Neuron (in vitro differentiated cells): ENCODE measurements around the gene RELL1.

Source experiments
- H2AFZ ChIP-seq: one replicate; pipeline ENCODE4 v1.6.1; 2013; ENCODE audit warnings: low read depth, mild to moderate bottlenecking, inconsistent platforms, low read length, moderate library complexity
- H3K27me3 ChIP-seq: one replicate; pipeline ENCODE4 v1.6.1; 2013; ENCODE audit warnings: low read length; ENCODE audit not compliant: insufficient read depth
- H3K36me3 ChIP-seq: one replicate; pipeline ENCODE4 v1.6.1; 2013; ENCODE audit warnings: low read length; ENCODE audit not compliant: insufficient read depth
- H3K4me1 ChIP-seq: one replicate; pipeline ENCODE4 v1.6.1; 2013; ENCODE audit warnings: low read length; ENCODE audit not compliant: insufficient read depth
- H3K4me3 ChIP-seq: 2 replicates; pipeline ENCODE4 v1.5.1; 2013; ENCODE audit warnings: mild to moderate bottlenecking, low read length, moderate library complexity
- H3K9me3 ChIP-seq: one replicate; pipeline ENCODE4 v1.6.1; 2013; ENCODE audit warnings: low read length

Gene RELL1

DNA sequence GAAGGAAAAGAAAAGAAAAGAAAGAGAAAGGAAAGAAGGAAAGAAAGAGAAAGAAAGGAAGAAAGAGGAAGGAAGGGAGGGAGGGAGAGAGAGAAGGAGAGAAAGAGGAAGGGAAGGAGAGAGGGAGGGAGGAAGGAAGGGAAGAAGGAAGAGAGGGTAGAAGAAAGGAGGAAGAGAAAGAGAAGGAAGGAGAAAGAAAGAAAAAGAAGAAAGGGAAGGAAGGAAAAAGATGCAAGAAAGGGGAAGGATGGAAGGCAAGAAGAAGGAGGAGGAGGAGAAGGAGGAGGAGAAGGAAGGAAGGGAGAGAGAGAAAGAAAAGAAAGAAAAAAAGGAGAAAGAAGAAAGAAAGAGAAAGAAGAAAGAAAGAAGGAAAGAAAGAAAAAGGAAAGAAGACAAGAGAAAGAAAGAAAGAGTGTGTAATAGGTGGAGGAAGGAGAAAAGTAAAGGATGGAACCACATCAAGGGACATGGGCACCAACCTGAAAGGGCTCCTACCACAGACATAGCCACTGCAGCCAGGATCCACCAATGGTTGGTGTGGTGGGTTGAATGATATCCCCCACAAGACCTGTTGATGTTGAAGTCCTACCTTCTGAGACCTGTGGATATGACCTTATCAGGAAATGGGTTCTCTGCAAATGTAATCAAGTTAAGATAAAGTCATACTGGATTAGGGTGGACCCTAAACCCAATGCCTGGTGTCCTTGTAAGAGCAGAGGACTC is 80.2 kb downstream of the RELL1 start:
- Histone ChIP-seq H3K4me3 (no peak overlapping the region), H2AFZ (no peak overlapping the region), H3K9me3 (peaks cover 4% of the 10 kb centered on the region), H3K27me3 (no peaks in the 10 kb centered on the region), H3K36me3 (no peaks in the 10 kb centered on the region), H3K4me1 (no peaks in the 10 kb centered on the region)

DNA sequence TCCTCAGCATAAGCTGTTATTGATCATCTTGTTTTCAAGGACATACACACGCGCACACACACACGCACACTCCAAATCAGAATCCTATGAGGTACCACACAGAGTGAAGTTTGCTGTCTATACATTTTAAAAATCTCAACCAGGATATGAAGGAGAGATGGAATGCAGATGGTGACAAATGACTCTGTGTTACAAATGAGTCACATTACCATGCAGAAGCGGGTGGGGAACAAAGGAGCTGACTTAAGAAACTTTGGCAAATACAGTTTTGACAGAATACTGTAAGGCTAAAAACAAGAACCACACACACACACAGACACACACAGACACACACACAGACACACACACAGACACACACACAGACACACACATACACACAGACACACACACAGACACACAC is 81.7 kb downstream of the RELL1 start:
- Histone ChIP-seq H3K9me3 (peaks cover 2% of the 10 kb centered on the region), H3K27me3 (no peaks in the 10 kb centered on the region), H2AFZ (no peak overlapping the region), H3K36me3 (no peaks in the 10 kb centered on the region), H3K4me3 (no peak overlapping the region), H3K4me1 (no peaks in the 10 kb centered on the region)

DNA sequence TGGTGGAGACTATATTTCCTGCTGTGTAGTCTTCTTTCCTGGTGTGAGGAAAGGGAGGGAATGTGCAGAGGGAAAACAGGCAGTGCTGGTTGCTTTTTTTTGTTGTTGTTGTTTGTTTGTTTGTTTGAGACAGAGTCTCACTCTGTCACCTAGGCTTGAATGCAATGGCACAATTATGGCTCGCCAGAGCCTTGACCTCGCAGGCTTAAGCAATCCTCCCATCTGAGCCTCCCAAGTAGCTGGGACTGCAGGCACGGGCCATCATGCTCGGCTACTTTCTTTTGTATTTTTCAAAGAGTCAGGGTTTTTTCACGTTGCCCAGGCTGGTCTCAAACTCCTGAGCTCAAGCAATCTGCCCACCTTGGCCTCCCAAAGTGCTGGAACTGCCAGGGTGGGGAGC is 82.5 kb downstream of the RELL1 start:
- Histone ChIP-seq H3K4me1 (no peaks in the 10 kb centered on the region), H3K36me3 (no peaks in the 10 kb centered on the region), H3K9me3 (peaks cover 1% of the 10 kb centered on the region), H3K27me3 (no peaks in the 10 kb centered on the region), H2AFZ (no peak overlapping the region), H3K4me3 (no peak overlapping the region)

DNA sequence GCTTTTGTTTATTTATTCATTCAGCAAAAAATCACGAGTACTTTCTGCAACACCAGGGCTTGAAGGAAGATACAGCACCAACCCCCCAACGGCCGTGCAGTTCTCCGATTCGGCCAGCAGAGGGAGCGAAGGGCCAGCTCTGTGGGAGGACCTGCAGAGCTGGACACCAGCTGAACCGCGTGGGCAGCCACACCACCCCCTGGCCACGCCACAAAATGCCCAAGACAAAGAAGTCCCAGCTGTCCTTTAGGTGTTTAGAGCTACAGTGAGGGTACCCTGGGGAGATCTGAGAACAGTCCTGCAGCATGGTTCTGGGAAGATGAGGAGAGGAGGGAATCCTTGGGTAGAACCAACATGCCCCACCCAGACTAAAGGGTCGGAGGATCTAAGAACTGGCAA is 83.1 kb downstream of the RELL1 start:
- Histone ChIP-seq H3K27me3 (no peaks in the 10 kb centered on the region), H3K36me3 (no peaks in the 10 kb centered on the region), H3K4me3 (no peak overlapping the region), H2AFZ (no peak overlapping the region), H3K9me3 (no peaks in the 10 kb centered on the region), H3K4me1 (no peaks in the 10 kb centered on the region)

DNA sequence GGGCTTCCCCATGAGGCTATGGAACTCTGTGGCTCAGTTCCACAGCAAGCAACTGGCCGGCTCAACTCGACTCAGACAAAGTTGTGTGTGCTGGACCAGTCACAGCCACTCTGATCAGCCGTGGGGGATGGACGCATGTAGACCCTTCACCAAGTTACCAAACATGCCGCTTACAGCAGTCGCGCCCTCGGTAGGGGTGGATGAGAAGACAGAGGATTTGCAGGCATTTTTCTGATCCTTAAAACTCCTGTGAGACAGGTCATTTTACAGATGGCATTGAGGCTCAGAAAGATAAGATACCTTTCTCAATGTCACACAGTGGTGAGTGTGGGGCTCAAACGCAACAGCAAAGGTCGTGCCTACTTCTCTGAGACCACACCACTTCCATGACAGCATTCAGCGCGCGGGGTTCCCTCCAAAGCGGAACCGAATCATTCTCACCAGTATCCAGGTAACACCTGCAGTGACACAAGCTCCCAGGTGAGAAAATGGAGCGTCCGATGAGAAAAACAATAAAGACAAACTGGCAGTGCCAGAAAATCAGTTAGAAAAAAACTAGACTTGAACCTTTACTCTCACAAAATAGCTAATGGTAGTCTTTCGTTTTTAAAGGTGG is 83.6 kb downstream of the RELL1 start:
- Histone ChIP-seq H3K27me3 (no peaks in the 10 kb centered on the region), H3K4me1 (no peaks in the 10 kb centered on the region), H3K4me3 (no peak overlapping the region), H3K9me3 (no peaks in the 10 kb centered on the region), H3K36me3 (no peaks in the 10 kb centered on the region), H2AFZ (no peak overlapping the region)

DNA sequence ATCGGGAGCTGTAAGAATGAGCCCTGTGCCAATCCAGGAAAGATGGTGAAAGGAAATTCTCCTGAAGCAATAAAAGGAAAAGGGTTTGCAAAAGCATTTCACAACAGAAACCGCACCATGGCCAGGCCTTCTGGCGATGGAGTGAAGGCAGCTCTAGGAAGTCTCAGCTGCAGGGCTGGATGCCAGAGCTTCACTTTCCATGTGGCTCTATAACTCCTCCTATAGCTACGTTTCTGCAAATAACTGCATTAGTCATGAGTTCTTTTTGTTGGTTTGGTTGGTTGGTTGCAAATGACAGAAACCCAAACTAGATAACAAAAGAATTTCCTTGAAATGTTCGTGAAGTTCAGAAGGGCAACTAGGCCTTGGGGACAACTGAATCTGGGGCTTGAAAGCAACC is 84.6 kb downstream of the RELL1 start:
- no peaks in the 10 kb centered on the region for H3K4me1 ChIP-seq

DNA sequence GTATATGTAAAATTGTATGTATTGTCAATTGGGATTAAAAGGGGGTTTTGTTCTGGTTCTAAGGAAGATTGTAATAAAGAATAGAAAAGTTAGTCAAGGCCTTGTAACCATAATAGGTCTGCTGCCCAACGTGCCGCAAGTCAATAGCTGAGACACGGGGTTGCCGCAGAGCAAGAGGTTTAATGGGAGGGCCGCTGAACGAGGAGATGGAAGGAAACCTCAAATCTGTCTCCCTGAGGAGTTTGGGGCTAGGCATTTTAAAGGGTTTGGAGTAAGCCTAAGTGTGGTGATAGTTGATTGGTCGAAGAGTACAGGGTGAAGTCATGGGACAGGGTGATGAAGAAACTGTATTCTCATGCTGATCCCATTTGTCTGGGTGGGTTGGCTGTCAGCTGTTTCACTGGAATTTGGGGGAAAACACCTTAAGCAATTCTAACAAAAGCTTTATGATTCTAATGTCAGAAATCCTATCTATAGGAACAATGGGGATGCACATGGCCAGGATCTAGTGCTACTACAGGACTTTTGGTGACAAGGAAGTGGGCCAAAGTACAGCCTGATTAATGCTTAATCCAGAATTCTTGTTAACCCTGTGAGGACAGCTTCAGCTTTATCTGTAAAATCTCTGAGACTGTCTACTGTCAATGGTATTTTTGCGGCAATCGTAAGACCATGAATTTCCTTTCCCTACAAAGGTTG is 86.9 kb downstream of the RELL1 start:
- no peaks in the 10 kb centered on the region for H3K4me1 ChIP-seq
- no peaks in the 10 kb centered on the region for H3K27me3 ChIP-seq
- no peaks in the 10 kb centered on the region for H3K9me3 ChIP-seq
- no peaks in the 10 kb centered on the region for H3K36me3 ChIP-seq
- no peak overlapping the region for H2AFZ ChIP-seq
- H3K4me3 ChIP-seq: no peak overlapping the region

More for the DNA sequence above, 84.6 kb downstream of the RELL1 start:
- Histone ChIP-seq H3K4me3 (no peak overlapping the region), H3K27me3 (no peaks in the 10 kb centered on the region), H3K9me3 (no peaks in the 10 kb centered on the region), H2AFZ (no peak overlapping the region), H3K36me3 (no peaks in the 10 kb centered on the region)

DNA sequence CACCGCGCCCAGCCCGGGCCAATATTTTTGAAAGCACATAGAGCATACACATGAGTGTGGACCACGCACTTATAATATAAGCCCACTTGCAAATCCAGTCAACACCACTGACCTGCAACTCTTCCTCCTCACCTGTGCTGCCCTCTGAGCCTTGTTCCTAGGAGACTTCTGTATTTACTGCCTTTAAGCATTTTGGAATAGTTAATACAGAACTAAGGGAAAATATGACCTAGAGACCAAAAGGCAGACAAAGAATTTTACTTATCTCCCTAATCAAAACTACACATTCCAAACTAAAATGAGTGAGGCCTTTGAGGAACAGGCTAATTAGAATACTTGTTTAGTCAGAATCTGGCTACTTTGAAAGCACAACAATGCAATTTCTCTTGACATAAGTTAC is 89.1 kb downstream of the RELL1 start:
- no peak overlapping the region for H3K4me3 ChIP-seq
- no peak overlapping the region for H2AFZ ChIP-seq
- H3K4me1 ChIP-seq: no peaks in the 10 kb centered on the region
- H3K36me3 ChIP-seq: no peaks in the 10 kb centered on the region
- no peaks in the 10 kb centered on the region for H3K27me3 ChIP-seq
- H3K9me3 ChIP-seq: no peaks in the 10 kb centered on the region

DNA sequence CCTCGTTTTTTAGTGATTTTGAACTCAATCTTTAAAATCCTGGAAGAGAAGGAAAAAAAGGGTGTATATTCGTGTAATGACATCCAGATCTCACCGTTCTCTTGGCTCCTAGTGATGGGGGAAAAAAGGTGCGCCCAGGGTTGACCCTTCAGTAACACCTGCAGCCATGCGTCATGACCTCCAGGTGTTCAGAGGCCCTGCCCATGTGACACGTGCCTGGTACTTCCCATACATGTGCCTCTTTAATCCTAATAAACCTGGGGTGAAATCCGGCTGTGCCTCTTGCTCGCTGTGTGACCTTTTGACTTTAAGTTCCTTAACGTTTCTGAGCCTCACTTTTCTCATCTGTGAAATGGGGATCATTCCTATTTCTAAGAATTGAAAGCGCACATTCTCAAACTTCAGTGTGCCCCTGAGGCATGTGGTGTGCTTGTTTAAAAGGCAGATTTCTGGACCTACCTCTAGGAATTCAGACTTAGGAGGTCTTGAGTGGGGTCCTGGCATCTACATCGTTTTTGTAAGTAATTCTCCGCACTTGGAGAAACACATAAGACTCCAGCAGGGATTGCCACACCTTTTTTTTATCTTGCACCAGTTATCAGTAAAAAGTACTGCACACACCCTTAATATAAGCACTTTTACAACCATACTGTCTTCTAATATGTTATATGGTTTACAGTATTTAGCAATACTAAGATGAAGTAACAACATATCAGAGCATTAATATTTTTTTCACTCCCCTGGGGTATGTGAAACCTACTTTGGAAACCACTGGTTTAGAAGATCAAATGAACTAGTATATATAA is 90.1 kb downstream of the RELL1 start:
- H3K9me3 ChIP-seq: no peaks in the 10 kb centered on the region
- no peak overlapping the region for H3K4me3 ChIP-seq
- H3K4me1 ChIP-seq: no peaks in the 10 kb centered on the region
- H3K27me3 ChIP-seq: no peaks in the 10 kb centered on the region
- no peak overlapping the region for H2AFZ ChIP-seq
- no peaks in the 10 kb centered on the region for H3K36me3 ChIP-seq

DNA sequence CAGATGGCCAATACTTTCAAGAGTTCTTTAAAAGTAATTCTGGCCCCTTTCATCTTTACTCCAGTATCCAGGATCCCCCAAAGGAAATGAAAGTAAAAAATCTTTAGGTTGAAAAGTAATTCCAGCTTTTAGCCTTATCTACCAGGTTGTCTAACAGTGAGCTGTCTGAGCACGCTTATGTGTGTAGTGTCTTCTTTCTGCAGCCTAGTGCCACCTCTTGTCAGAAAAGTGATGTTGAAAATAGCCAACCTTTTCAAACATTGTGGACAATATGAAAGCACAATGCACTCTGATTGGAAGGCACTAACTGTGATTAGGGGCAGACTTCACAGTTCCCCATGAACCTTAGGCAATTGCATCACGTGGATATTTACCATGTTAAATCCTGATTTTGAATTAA is 92.1 kb downstream of the RELL1 start:
- no peaks in the 10 kb centered on the region for H3K4me1 ChIP-seq
- no peak overlapping the region for H2AFZ ChIP-seq
- H3K36me3 ChIP-seq: no peaks in the 10 kb centered on the region
- H3K27me3 ChIP-seq: no peaks in the 10 kb centered on the region
- no peaks in the 10 kb centered on the region for H3K9me3 ChIP-seq
- no peak overlapping the region for H3K4me3 ChIP-seq

DNA sequence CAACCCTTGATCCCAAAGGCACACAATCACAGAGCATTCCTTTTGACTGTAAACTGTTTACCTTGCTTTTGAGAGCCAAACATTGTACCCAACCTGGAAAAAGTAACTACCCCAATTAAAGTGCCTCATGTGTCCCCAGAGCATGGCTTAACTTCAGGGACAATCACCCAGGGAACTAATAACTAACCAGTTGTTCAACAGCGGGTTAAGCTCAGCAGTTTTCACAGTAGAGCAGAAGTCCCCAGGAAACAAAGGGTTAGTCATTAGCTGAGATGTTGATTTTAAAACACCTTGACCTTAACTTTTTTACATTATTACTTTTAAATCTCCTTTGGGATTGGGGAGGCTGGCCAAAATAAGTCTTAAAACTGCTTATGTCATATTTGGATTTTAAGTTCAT is 94.8 kb downstream of the RELL1 start:
- H2AFZ ChIP-seq: no peak overlapping the region

DNA sequence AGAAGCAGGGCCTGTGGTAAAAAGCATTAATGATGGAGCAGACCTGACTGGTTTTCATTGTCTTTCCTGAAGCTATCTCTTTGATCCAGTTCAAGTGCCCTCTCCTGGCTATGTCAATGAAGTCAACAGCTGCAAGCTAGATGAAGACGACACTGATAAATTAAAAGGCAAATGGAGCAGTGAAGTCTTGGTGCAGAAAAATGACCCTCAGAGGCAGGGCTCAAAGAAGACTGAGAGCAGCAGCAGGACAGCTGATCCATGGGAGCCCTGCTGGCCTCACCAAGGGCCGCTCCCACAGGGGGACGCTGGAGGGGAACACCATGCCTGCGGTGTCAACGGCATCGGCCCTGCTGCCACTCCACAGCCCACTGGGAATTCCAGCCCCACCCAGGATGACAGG is 96.2 kb downstream of the RELL1 start:
- Histone ChIP-seq H2AFZ (no peak overlapping the region), H3K4me1 (no peaks in the 10 kb centered on the region), H3K4me3 (no peak overlapping the region), H3K9me3 (no peaks in the 10 kb centered on the region), H3K36me3 (no peaks in the 10 kb centered on the region), H3K27me3 (no peaks in the 10 kb centered on the region)

More for the DNA sequence above, 94.8 kb downstream of the RELL1 start:
- Histone ChIP-seq H3K4me1 (no peaks in the 10 kb centered on the region), H3K27me3 (no peaks in the 10 kb centered on the region), H3K9me3 (no peaks in the 10 kb centered on the region), H3K4me3 (no peak overlapping the region), H3K36me3 (no peaks in the 10 kb centered on the region)

DNA sequence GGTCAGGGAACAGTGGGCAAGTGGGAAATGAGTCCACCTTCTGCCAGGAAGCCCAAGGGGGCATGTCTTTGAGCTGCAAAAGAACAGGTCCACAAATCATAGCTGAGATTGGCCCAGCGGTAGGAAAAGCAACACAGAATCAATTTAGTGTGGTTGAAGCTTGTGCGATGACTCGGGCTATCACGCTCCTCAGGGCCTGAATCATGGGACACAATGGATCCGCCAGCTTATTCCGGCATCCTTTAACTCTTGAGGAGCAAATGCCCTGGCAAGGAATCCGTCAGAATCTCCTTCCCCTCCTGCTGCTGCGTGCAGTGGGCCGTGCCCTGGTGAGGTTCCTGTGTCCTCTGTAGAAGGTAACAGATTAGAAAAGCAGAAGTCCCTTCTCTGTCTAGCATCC is 98.0 kb downstream of the RELL1 start:
- Histone ChIP-seq H2AFZ (no peak overlapping the region), H3K27me3 (no peaks in the 10 kb centered on the region), H3K4me3 (no peak overlapping the region), H3K36me3 (no peaks in the 10 kb centered on the region), H3K9me3 (no peaks in the 10 kb centered on the region), H3K4me1 (no peaks in the 10 kb centered on the region)
